Left lobe of liver (tissue), 2 donors: ENCODE results near the gene INS. TPM values are rescaled to one million over a fixed set of nuclear protein-coding genes. Genes with fewer than 3 reads are reported as not detected.

Experiments
- ATAC-seq: fragments of 200-7000 bp; cut with Tn5 transposase; one replicate; pipeline ENCODE4 v1.9.1; 2020; ENCODE audit warnings: mild to moderate bottlenecking, moderate library complexity
- DNase-seq: peaks from one replicate; pipeline ENCODE4 v3.0.0-alpha.2; 2020; ENCODE audit warnings: low spot score
- total RNA-seq: library from RNA; stranded (reverse); gene quantifications from one replicate; pipeline ENCODE4 v1.2.1, GENCODE V29; 2021
- donor health status: DM: no; HTN: no; CAD: no; lungs with moderate emphysema.
- donor health status: DM: no; HTN: yes; CAD: no.

Gene INS
- total RNA-seq, 1 donor from 2014 or later, result not detected

DNA sequence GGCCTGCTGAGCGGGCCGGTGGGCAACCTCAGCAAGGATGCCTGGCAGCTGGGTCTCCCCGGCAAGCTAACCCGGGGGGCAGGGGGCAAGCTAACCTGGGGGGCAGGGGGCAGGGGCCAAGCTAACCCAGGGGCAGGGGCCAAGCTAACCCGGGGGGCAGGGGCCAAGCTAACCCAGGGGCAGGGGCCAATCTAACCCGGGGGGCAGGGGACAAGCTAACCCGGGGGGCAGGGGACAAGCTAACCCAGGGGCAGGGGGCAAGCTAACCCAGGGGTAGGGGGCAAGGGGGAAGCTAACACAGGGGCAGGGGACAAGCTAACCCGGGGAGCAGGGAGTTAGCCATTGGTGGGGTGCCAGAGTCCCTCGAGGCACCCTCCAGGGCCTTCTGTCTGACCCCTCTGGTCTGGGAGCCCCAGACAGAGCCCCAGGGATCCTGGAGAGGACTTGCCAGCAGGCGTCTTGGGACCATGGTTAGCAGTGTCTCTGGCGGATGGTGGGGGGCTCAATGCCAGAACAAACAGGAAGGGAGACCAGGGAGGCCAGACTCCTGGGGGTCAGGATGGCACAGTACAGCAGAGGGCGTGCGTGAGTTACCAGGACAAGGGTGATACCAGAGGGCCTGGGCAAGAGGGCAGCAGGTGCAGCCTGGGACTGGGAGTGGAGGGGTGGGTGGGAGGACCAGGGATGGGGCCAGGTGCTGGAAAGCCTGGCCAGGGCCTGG, 37.9 kb downstream of the INS start:
- DNase-seq, result no peak

DNA sequence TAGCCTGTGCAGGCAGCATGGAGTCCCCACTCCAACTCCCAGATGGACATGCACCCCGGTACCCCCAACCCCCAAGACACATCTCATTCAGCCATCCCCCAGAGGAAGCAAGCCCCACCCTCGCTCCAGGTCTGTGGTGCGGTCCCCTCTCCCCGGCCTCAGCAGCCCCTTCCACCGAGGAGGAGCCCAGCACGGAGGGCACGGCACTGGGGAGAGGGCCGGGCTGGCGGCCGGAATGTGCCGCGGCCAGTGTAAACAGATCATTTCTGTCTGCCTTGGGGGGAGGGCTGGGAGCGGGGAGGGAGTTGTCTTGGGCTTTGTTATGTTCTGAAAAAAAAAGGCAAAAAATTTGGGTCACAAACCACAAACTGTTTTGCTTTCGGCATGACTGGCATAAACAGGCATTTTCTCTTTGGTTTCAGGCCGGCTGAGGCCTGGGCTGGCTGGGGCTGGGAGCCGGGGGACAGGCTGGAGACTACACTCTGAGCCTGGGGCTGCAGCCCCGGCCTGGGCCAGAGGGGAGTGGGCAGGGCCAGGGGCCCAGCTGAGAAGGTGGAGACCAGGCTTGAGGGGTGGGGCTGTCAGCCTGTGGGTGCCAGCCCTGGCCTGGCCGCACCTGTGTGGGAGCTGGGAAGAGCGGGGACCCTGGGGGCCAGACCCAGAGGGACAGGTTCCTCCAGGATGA, 38.6 kb downstream of the INS start:
- ATAC-seq (peak; percentile 62), DNase-seq (no peak)

More for the DNA sequence above, 37.9 kb downstream of the INS start:
- peak; percentile 74 for ATAC-seq

DNA sequence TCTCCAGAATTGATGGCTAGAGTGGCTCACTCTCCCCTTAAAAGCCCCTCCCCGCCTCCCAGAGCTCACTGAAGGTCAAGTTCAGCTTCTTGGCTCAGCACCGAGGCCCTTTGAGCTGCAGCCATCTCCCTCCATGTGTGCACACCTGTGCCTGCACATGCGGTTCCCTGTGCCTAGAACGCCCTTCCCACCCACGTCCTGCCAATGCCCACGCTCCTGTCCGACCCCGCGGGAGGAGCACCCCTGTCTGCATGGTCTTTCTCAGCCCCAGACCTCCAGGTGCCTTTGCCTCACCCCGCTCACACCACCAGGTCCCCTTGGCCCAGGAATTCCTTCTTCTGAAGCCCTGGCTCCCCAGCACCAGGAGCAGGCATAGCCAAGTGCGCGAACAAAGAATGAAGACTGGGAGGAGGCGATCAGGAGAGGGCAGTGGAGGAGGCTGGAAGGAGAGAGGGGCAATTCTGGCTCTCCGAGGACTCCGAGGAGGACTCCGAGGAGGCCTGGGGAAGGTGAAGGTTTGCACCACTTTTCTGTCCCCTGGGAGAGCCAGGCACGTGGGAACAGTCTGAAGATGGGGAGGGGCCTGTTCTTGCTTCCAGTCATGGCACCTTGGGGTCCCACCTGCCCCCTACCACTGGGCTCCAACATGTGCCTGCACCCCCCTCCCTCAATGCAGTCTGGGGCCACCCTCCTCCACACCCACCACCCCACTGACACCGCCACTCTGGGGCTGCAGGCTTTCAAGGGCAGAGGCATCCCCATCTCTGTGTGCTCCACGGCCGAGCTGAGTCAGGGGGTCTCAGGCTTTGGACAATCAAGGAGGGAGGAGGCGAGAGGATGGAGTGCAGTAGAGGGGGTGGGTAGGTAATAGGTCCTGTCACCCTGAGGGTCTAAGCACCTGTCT, 39.5 kb downstream of the INS start:
- DNase-seq (no peak), ATAC-seq (no peak)

DNA sequence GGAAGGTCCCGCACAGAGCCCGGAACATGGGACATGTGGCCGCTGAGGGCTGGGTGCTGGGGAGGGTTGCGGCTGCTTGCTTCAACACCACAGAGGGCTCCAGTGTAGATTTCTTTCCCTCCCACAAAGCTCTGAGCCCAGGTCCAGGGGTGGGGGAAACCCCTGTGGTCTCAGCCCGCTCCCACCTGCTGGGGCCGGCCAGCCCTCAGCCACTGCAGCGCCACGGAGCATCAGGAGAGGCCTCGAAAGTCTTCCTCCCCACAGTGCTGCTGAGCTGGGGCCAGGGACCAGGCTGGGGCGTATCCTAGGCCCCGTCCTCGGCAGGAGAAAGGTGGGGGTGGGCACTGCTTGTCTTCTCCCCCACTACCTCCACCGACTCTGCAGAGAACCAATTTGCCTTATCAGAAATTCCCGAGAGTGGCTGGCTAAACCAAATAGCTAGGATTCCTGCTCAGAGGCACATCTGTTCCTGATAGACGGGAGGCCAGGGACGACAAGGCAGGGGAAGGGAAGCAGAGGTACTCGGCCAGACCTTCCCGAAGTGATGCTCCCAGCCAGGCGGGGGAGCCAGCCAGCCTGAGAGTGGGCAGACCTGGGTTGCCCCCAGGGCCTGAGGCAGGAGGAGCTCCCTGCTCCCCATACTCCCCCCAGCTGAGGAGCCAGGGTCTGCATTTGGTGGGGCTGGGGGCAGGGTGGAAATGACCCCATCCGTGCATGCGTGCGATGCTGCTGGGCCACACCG, 40.5 kb downstream of the INS start:
- DNase-seq (no peak), ATAC-seq (no peak)

DNA sequence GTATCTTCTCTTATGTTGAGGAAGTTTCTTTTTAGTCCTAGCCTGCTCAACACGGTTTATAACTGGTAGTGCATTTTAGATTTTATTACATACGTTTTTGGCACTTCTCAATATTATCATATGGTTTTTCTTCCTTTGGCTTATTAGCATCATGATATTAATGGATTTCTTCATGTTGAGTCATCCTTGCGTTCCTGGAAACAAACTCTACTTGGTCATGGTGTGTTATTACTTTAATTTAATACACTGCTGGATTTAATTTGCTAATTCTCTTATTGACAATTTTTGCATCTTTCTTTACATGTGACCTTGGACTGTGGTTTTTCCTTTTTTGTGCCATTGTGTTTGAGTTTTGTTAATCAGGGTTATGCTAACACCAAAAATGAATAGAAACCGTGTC, 42.3 kb downstream of the INS start:
- no peak for ATAC-seq
- no peak for DNase-seq

DNA sequence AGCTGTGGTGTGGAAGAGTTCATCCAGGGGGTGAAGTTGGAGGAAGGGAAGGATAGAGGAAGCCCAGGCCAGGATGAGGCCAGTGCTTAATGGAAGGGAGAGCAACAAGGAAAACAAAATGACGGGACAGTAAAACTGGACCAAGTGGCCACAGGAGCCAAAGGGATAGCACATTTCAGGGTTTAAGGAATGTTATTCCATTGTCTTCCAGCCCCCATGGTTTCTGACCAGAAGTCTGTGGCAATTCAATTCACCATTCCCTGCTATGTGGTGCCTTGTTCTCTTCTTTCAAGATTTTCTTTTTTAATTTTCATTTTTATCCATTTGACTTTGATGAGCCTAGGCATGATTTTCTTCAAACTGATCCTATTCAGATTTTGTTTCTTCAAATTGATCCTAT, 44.3 kb downstream of the INS start:
- DNase-seq, result no peak
- ATAC-seq, result no peak

DNA sequence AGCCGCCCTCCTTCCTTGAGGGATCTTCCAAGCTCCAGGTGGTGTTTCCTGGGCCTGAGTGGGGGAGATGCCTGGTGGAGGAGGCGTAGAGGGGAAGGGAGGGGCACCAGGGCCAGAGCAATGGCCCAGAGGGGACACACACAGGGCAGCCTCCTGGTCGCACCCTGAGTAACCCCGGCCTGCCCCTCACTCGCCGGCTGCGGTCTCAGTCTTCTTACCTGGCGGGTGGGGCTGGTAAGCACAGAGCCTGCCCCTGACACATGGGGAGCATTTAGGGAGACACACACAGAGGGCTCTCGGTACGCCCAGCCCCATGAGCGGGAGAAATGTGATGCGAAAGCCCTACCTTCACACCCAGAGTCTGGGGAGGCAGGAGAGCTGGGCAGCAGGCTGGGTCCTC, 45.7 kb downstream of the INS start:
- no peak for ATAC-seq
- no peak for DNase-seq

DNA sequence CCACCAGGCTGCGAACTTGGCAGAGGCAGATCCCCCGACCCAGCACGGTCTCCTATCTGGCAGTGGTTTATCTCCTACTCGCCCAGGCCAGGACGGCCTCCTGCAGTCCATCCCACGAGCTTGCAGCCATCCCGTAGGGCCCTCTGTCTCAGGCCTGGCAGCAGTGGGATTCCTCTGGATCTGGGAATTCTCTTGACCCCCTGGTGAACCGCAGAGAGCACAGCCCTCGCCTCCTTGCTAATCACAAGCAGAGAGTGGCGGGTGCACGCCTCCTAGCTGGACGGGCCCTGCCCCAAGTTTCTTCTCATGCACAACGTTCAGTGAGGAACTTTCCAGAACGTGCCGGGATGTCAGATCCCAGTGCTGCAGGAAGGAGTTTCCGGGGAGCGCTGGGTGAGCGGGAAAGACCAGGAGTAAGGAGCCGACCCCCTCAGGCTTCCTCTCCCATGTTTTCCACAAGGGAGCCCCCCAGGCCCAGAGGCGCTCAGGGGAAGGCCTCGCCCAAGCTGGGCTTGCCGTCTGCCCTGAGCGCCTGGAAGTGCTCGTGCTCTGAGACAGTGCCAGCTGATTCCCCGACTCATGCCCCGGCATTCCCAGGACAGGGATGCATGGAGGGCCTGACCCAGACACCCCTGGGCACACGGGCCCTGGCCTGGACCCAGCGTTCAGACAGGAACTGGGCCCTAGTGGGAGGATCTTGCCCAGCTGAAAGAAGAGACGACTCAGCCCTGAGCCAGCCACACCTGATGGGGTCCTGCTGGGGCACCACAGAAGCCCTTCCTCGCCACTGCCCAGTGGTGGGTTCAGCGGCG, 46.4 kb downstream of the INS start:
- ATAC-seq, result peak; percentile 26
- DNase-seq, result no peak

DNA sequence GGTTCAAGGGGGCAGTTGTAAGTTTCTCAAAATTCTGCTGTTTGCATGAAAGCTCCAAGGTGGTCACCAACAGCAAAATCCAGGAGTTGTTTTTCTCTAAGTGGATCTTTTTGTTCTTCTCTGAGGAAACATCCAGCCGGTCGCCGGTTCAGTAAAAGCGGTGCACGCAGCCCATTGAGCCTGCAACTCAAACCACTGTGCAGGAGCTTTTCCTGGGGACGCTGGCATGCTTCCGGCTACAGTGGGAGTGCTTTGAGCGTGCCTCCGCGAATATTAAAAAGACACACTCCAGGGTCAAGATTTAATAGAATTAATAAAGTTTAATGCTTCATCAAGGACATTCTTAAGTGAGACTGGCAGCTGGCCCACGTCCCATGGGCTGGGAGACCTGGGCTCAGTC, 47.2 kb downstream of the INS start:
- DNase-seq, result no peak

DNA sequence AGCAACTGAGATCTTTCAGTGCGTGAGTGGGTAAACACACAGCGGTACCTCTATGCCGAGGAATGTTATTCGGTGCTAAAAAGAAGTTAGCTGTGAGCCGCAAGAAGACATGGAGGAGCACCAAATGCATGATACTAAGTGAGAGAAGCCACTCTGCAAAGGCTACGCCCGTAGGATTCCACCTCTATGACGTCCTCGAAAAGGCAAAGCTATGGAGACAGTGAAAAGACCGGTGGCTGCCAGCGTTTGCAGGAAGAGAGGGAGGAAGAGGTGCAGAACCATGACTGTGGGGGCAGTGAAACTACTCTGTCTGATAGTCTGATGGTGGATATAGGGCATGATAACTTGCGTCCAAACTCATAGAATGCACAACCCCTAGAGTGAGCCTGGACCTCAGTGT, 50.5 kb downstream of the INS start:
- no peak for ATAC-seq

More for the DNA sequence above, 47.2 kb downstream of the INS start:
- ATAC-seq, result no peak

More for the DNA sequence above, 50.5 kb downstream of the INS start:
- no peak for DNase-seq

Other genes with a start within 250 kb of the INS start
- gene TNNT3, start 241.5 kb downstream of the INS start, total RNA-seq, result not detected
- gene MRPL23, start 213.9 kb downstream of the INS start, total RNA-seq, result 47.2 TPM
- gene H19, start 163.4 kb downstream of the INS start, total RNA-seq, result 199 TPM
- 254 TPM for gene IGF2, start 21.8 kb downstream of the INS start, total RNA-seq
- not detected for gene TH, start 10.6 kb upstream of the INS start, total RNA-seq
- gene ASCL2, start 109.4 kb upstream of the INS start, total RNA-seq, result 0.83 TPM
- 0.35 TPM for gene C11orf21, start 140.7 kb upstream of the INS start, total RNA-seq
- gene TSPAN32, start 140.8 kb upstream of the INS start, total RNA-seq, result 0.35 TPM
- 564 TPM for gene CD81, start 216.1 kb upstream of the INS start, total RNA-seq
- 24.8 TPM for gene TSSC4, start 239.5 kb upstream of the INS start, total RNA-seq